Measurements from ENCODE around the gene SLC46A2.

GRCh38 chr9:112846528-112847488 is 43.9 kb downstream of the SLC46A2 start:
- TF ChIP-seq CTCF (IDR thresholded peaks at IDR 0.05): no peak
- no peak for TF ChIP-seq POLR2A (IDR thresholded peaks at IDR 0.05)
